ENCODE data around the gene PRR22.

PRR22 gene

GRCh38 chr19:5784581-5785147 lies at the start of gene PRR22:
PRR22 (minus strand) TSS chr19:5784746; CDS start chr19:5784660, 86 bp downstream.
- DNase-seq = no peak

DNA sequence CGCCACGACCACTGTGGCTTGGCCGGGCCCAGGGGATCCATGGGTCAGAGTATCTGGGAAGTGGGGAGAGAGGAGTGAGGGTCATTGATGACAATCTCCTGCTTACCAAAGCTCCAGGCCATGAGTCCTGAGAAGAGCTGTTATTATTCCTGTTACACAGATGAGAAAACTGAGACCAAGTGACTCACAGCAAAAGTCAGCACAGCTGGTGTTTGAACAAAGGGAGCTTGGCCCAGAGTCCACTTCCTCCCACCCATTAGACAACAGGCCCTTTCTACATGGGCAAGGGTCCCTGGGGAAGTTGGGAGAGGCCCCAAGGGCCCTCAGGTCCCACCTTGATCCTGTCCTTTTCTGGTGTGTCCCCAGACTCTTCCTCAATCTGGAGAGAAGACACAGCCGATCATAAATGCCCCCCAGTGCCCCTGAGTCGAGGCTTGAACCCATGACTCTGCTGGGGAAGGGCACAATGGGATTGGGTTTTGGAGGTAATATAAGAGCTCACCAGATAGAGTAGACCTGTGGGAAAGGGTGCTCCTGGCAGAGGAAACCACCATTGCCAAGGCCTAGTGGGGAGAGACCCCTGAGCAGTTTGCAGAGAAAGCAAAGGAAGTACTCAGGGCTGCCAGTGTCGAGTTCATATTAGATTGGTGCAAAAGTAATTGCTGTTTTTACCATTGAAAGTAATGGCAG lies 48.1 kb upstream of the PRR22 start:
- DNase-seq = no peak

DNA sequence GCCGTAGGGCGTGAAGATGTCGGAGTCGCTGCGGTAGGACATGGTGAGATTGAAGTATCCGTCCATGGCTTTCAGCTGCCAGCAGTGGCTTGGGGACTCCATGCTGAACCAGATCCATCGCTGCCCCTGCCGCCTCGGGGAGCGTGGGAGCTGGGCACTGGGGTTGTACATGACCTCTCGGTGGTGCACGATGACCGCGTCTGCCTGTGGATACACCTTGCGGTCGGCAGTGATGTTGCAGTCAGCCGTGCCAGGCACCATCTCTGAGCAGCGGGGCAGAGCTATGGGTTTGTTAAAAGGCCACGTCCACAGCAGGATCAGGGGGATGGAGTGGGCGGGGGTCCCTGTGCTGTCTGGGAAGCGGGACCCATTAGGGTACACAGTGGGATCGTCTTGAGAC lies 47.5 kb upstream of the PRR22 start:
- DNase-seq = no peak

DNA sequence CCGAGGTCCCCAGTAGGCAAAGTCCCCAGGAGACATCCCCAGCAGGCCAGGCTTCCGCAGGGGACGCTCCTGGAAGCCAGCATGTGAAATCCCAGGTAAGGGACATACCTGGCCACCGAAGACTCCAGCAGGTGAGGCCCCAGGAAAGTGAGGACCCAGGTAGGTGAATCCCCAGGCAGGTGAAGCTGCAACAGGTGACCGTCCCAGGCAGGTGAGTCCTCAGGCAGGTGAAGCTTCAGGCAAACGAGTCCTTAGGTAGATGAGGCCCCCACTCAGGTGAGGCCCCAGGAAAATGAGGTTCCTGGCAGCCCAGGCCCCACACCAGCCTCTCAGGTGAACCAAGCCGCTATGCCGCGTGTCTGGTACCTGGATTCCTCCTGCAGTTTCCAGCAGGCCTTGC lies 46.6 kb upstream of the PRR22 start:
- DNase-seq = no peak

GRCh38 chr19:5829567-5830310 lies 45.2 kb upstream of the PRR22 start:
- DNase-seq = no peak

DNA sequence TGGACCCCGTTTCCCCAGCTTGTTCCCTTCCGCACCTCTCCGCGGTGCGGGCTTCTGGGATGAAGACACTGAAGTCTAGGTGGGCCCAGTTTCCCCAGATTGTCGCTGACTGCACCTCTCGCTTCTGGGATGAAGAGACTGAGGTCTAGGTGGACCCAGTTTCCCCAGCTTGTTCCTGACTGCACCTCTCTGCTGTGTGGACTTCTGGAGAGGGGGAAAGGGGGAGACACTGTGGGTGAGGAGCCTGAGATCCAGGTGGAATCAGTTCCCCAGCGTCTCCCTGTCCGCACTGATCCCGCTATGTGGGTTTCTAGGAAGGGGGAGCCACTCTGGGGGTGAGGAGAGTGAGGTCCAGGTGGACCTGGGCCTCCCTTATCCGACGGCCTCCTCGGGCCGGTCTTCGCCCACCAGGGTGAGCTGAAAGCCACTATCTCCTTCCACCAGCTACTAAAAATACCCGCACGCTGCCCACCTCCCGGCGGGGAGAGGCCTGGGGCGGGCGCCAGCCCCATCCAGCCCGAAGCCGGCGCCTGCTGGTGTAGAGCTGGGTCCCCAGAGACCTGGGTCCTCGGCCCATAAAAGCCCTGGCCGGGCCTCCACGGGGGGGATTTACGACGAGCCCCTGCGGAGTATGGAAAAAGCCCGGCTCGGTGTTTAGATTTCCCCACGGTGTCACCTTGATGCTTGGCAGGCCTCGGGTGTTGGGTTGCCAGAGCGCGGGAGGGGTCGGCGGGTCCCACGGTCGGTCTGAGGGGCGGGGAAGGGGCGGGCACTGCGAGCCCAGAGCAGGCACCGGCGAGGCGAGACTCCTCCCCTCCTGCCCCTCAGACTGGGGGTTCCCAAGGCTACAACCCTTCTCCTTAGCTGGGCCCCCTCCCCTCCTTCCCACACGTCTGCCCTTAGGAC lies 44.4 kb upstream of the PRR22 start:
- DNase-seq = peak; percentile 22

- DNase-seq = peak; percentile 81
These were observed 43.5 kb upstream of the PRR22 start for GRCh38 chr19:5827891-5828660.

GRCh38 chr19:5827342-5827890 lies 42.9 kb upstream of the PRR22 start:
- no peak for DNase-seq

- peak; percentile 72 for DNase-seq
These were observed 42.2 kb upstream of the PRR22 start for GRCh38 chr19:5826531-5827341.

- DNase-seq = no peak
These were observed 40.6 kb upstream of the PRR22 start for GRCh38 chr19:5825178-5825577.

DNA sequence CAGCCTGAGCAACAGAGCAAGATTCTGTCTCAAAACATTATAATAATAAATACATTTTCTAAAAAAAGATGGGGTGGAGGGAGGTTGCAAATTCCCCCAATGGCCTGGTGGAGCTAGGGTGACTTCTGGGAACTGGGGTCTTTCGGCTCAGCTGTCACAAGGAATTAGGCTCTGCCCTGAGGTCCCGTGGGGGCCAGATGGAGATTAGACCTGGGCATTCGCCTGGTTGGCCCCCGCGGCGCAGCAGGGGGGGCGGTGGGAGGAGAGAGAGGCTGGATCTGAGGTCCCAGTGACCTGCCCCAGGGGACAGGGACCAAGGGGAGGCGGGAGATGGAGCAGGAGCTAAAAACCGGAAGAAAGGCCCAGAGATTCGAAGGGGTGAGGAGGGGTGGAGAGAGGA lies 40.2 kb upstream of the PRR22 start:
- DNase-seq = no peak

GRCh38 chr19:5823579-5824281 lies 39.2 kb upstream of the PRR22 start:
- no peak for DNase-seq

DNA sequence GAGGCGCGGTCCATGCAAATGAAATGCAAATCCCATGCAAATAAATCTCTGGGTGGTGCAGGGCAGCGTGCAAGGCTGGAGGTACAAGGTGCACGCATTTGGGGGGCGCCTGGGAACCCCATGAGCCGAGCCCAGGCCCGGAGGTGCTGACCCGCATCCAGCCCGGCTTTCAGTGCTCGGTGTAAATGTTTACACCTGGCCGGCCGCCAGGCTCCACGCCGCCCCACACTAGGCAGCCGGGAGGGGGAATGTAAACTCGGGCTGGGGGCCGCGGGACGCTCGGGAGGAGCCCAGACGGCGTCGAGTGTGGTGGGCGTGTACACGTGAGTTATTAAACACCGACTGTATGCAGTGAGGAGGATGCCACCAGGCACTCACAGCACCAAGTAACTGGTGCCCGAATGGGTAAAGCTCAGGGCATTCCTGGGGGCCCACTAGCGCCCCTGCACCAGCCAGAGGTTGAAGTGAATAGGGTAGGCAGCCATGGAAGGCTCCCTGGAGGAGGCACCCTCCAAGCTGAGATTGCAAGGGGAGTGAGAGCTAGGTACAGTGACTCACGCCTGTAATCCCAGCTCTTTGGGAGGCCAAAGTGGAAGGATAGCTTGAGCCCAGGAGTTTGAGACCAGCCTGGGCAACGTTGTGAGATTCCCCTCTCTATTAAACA lies 37.8 kb upstream of the PRR22 start:
- DNase-seq = no peak

- DNase-seq = no peak
These were observed 37.1 kb upstream of the PRR22 start for GRCh38 chr19:5821521-5822180.

GRCh38 chr19:5820785-5821184 lies 36.2 kb upstream of the PRR22 start:
- no peak for DNase-seq

GRCh38 chr19:5818594-5818993 lies 34.0 kb upstream of the PRR22 start:
- DNase-seq = no peak

- no peak for DNase-seq
These were observed 32.7 kb upstream of the PRR22 start for GRCh38 chr19:5817218-5817617.

DNA sequence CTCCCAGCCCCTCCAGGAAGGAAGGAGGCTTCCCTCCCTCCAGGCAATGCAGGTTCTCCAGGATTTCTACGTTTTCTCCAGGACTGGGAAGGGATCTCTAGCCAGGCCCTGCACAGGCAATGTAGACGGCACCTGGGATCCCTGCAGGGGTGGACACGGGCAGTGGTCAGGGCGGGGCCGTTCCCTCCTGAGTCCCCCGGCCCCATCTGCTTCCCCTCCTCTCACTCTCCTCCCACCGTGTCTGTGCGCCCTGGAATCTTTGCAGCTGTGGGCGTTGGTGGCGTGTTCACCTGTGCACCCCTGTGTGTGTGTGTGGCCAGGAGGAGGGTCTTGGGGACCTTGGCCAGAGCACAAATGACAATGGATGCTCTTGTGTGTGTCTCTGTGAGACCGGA lies 30.3 kb upstream of the PRR22 start:
- no peak for DNase-seq

DNA sequence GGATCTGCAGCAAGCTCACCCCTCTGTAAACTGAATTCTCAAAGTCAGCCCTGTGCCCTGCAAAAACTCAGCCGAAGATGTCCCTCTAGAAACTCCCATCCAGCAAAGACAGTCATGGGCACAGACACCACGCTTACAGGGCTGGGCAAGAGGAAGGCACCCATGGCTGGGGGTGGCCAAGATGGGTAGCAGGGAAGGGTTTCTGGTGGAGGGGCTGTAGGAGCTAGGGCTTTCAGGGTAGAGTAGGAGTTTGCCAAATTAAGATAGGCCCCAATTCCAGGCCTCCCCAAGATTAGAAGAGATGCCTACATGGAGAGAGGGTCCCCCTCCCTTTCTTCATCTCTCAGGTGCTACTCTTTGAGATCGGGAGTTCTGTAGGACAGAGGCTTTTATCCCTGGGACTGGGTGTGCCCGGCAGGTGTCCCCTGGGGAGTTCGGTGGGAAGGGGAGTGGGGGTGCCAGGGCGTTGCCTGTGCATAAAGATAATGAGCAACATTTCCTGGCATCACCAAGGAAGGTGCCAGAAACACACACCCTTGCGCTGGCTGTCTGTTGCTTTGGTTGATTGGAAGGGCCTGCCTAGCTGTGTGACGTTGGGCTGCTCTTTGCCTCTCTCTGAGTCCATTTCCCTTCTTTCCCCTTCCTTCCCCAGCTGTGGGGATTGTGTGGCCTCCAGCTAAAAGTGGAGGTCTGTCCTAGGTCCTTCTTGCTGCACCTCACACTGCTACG lies 29.7 kb upstream of the PRR22 start:
- DNase-seq = no peak
